ENCODE data around the gene GSN. TPM values are rescaled to one million over a fixed set of nuclear protein-coding genes. Genes with fewer than 3 reads are reported as not detected.

Gene GSN
- total RNA-seq, 1 donor from 2014 or later = 758 TPM

DNA sequence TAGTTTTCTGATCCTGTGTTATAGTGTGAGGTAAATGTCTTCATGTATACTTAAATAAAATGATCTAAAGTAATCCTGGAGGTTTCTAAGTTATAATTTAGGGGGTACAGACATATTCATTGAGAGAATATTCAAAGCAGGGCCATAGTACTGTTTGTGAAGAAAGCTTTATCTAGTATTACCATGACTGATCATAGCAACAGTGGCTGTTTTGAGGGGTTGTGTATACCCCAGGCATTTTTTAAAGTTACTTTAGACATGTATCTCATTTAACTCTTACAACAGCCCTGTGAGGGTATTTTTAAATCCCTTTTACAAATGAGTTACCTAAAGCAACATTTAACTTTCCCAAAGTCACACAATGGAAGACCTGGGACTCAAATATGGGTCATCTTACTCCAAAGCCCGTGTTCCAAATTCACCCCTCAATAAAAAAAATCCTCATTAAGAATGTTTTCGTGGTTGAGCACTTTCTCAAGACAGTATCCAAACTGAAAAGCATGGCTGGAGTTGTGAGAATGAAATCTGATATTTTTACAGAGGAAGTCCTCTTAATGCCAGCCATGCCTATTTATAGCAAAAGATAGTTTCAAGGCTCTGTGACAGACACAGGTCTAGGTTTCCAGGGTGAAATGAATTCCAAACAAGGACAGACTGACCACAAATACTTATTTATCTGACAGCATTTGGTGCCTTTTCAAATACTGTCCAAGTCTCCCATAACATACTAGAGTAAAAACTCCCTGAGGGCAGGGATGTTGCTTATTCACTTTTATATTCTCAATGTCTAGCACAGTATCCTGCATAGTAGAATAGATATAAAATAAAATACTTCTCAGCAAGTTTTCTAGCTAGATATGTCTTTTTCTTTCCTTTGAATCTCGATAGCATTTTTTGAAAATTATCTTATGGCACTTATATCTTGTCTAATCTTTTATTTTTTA lies 91.7 kb downstream of the GSN start:
- Histone ChIP-seq H3K27ac (replicated peaks) (peak overlapping the region; percentile 98), H3K4me1 (peaks cover 100% of the 10 kb centered on the region), H3K4me3 (peak overlapping the region; percentile 87), H3K36me3 (peaks cover 21% of the 10 kb centered on the region), H3K9me3 (replicated peaks) (no peaks in the 10 kb centered on the region), H3K27me3 (ENCODE audit: low read depth) (no peaks in the 10 kb centered on the region)
- TF ChIP-seq, protein P1, sequence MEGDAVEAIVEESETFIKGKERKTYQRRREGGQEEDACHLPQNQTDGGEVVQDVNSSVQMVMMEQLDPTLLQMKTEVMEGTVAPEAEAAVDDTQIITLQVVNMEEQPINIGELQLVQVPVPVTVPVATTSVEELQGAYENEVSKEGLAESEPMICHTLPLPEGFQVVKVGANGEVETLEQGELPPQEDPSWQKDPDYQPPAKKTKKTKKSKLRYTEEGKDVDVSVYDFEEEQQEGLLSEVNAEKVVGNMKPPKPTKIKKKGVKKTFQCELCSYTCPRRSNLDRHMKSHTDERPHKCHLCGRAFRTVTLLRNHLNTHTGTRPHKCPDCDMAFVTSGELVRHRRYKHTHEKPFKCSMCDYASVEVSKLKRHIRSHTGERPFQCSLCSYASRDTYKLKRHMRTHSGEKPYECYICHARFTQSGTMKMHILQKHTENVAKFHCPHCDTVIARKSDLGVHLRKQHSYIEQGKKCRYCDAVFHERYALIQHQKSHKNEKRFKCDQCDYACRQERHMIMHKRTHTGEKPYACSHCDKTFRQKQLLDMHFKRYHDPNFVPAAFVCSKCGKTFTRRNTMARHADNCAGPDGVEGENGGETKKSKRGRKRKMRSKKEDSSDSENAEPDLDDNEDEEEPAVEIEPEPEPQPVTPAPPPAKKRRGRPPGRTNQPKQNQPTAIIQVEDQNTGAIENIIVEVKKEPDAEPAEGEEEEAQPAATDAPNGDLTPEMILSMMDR (IDR thresholded peaks at IDR 0.05; ENCODE audit: borderline replicate concordance) = no peak
- DNase-seq = no peak
- intact Hi-C loops (cut with micrococcal nuclease) = no loop called here

DNA sequence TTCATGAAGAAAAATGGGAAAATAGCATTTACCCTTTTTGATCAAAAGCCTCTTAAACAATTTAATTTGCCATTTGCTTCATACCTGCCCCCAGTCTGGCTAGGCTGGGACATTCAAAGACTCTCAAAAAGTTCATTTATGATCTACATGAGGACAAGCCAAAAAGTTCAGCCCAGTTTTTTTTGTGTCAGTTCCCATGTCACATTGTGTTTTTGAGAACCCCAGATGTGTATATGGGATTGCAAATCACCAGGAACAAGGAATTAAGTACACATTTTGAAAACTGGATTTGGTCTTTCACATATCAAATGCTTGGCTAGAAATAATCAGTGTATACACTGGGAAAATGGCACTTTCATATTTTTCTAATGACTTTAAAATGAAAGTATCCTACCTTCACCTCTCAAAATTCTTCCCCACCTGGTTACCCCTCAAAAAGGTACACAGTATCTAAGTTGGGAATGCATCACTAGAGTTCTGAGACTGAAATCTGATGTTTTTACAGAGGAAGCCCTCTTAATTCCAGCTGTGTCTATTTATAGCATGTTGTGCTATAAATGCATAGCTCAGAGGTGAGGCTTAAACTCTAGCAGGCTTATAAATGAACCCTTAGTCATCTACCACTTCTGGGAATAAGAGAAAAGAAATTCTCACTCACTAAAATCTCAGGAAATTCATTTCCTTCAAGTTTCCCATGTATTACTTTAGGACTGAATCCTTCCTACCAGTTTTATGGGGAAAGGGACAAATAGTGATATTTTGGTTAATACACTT lies 92.8 kb downstream of the GSN start:
- H3K27ac ChIP-seq (replicated peaks) = peak overlapping the region; percentile 98
- H3K36me3 ChIP-seq = peaks cover 16% of the 10 kb centered on the region
- H3K9me3 ChIP-seq (replicated peaks) = no peaks in the 10 kb centered on the region
- no peaks in the 10 kb centered on the region for H3K27me3 ChIP-seq (ENCODE audit: low read depth)
- peak overlapping the region; percentile 87 for H3K4me3 ChIP-seq
- intact Hi-C loops (cut with micrococcal nuclease) = no loop called here
- DNase-seq = no peak
- H3K4me1 ChIP-seq = peaks cover 100% of the 10 kb centered on the region
- TF ChIP-seq, protein P1 (IDR thresholded peaks at IDR 0.05; ENCODE audit: borderline replicate concordance) = no peak

DNA sequence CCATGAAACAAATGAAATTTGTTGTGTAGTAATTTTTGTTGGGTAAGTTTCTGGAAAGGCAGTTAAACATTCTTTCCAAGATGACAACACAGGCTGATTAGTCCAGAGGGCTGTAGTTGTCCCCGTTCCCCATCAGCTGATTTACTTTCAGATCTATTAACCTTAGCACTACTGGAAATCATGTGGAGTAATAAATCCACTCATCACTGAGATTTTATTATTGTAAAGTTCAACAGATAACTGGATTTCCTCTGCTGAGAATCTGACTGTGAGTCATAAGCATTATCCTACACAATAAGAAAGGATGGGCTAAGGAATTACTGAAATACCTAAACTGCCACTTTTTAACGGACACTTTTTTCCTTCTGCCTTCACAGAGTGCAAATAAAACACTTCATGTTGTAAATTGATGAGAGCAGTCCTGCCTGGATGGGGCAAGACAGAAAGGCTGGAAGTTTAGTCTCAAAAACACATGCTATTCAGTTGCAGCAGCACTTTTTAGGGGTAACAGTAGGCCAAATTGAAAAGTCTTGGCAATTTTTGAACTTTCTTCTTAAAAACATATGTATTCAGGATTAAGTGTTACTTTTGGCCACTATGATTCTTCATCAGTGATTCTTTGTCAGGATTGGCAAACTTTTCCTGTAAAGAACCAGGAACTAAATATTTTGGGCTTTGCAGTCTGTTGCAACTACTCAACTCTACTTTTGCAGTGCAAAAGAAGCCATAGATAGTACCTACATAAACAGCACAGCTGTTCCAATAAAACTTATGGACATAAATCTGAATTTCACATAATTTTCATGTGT lies 95.1 kb downstream of the GSN start:
- peak overlapping the region; percentile 98 for H3K27ac ChIP-seq (replicated peaks)
- peaks cover 100% of the 10 kb centered on the region for H3K4me1 ChIP-seq
- intact Hi-C loops (cut with micrococcal nuclease) = no loop called here
- peaks cover 15% of the 10 kb centered on the region for H3K36me3 ChIP-seq
- TF ChIP-seq, protein P1 (IDR thresholded peaks at IDR 0.05; ENCODE audit: borderline replicate concordance) = no peak
- DNase-seq = no peak
- peak overlapping the region; percentile 87 for H3K4me3 ChIP-seq
- H3K9me3 ChIP-seq (replicated peaks) = no peaks in the 10 kb centered on the region
- H3K27me3 ChIP-seq (ENCODE audit: low read depth) = no peaks in the 10 kb centered on the region

DNA sequence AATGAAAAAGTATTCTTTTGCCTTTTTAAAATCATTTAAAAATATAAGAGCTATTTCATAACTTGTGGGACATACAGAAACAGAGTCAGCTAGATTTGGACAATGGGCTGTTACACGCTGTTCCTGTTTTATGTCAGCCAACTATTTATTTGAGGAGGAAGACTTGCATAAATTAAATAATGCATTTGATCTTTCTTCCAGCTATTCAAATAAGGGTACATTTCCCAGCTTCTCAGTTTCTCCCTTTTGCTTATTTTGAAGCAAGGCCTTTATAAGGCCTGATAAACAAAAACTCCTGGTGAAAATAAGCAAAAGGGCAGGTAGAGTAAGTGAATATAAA lies 95.6 kb downstream of the GSN start:
- no peak for DNase-seq
- intact Hi-C loops (cut with micrococcal nuclease) = no loop called here
- TF ChIP-seq, protein P1 (IDR thresholded peaks at IDR 0.05; ENCODE audit: borderline replicate concordance) = no peak
- H3K27ac ChIP-seq (replicated peaks) = peak overlapping the region; percentile 98
- peaks cover 100% of the 10 kb centered on the region for H3K4me1 ChIP-seq
- H3K27me3 ChIP-seq (ENCODE audit: low read depth) = no peaks in the 10 kb centered on the region
- H3K4me3 ChIP-seq = peak overlapping the region; percentile 87
- no peaks in the 10 kb centered on the region for H3K9me3 ChIP-seq (replicated peaks)
- H3K36me3 ChIP-seq = peaks cover 15% of the 10 kb centered on the region

DNA sequence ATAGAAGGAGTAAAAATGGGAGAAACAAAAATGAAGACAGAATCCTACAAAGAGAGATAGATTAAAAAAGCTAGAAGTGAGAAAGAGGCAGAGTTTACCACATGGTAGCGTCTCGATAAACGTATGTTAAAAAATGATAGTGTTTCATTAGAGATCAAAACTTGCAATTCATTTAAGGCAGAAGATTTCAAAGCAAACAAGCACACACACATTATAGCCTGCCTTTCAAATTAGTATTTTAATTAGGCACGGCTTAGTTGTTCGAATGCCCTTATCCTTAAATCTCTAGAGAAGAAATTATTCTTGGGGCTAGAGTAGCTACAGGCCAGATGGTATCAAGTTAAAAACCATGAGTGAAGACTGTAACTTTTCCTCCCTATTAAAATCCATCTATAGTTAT lies 96.1 kb downstream of the GSN start:
- H3K36me3 ChIP-seq = peaks cover 15% of the 10 kb centered on the region
- H3K4me3 ChIP-seq = peak overlapping the region; percentile 87
- H3K4me1 ChIP-seq = peaks cover 100% of the 10 kb centered on the region
- peak overlapping the region; percentile 98 for H3K27ac ChIP-seq (replicated peaks)
- H3K27me3 ChIP-seq (ENCODE audit: low read depth) = no peaks in the 10 kb centered on the region
- TF ChIP-seq, protein P1 (IDR thresholded peaks at IDR 0.05; ENCODE audit: borderline replicate concordance) = no peak
- no peaks in the 10 kb centered on the region for H3K9me3 ChIP-seq (replicated peaks)
- intact Hi-C loops (cut with micrococcal nuclease) = no loop called here
- DNase-seq = no peak
